Nephron (organoid): Measurements from ENCODE around the gene WDR6.

Source experiments
- H3K27ac Mint-ChIP-seq, 3 experiments: 2 replicates each; pipeline ENCODE4 v1.8.0; 2020; ENCODE audit warnings: mixed read lengths in 3 of 3, mild to moderate bottlenecking in 2 of 3, moderate library complexity in 1 of 3
- H3K27me3 Mint-ChIP-seq: 2 replicates; pipeline ENCODE4 v1.8.0; 2021; ENCODE audit warnings: low read depth, mild to moderate bottlenecking, moderate library complexity, mixed read lengths
- H3K36me3 Mint-ChIP-seq: 2 replicates; pipeline ENCODE4 v1.8.0; 2020; ENCODE audit warnings: low read depth, mixed read lengths
- H3K4me1 Mint-ChIP-seq: 2 replicates; pipeline ENCODE4 v1.8.0; 2020; ENCODE audit warnings: mixed read lengths
- H3K4me3 Mint-ChIP-seq, 3 experiments: 2 replicates each; pipeline ENCODE4 v1.8.0; 2020; ENCODE audit warnings: mild to moderate bottlenecking in 3 of 3, mixed read lengths in 3 of 3, moderate library complexity in 2 of 3
- H3K9me3 Mint-ChIP-seq: 2 replicates; pipeline ENCODE4 v1.8.0; 2020; ENCODE audit warnings: mixed read lengths
- CTCF ChIP-seq, 3 experiments: fragments of 200-600 bp; sonication (generic); IDR thresholded peaks; one replicate each; pipeline ENCODE4 v1.5.0; 2021; ENCODE audit warnings: antibody characterized with exemption in 3 of 3; ENCODE audit not compliant: unreplicated experiment in 3 of 3

Gene WDR6

GRCh38 chr3:49034650-49035049 is 27.5 kb downstream of the WDR6 start:
- TF ChIP-seq CTCF (IDR thresholded peaks at IDR 0.05; ENCODE audit: unreplicated experiment in 3 of 3): no peak
- no peak overlapping the region for H3K4me3 Mint-ChIP-seq
- H3K27ac Mint-ChIP-seq: no peak overlapping the region
- no peaks in the 10 kb centered on the region for H3K27me3 Mint-ChIP-seq
- peaks cover 52% of the 10 kb centered on the region for H3K36me3 Mint-ChIP-seq
- H3K4me1 Mint-ChIP-seq: peaks cover under 1% of the 10 kb centered on the region
- no peaks in the 10 kb centered on the region for H3K9me3 Mint-ChIP-seq

- H3K36me3 Mint-ChIP-seq: peaks cover 55% of the 10 kb centered on the region
- no peaks in the 10 kb centered on the region for H3K27me3 Mint-ChIP-seq
- no peak for TF ChIP-seq CTCF (IDR thresholded peaks at IDR 0.05; ENCODE audit: unreplicated experiment in 3 of 3)
- no peak overlapping the region for H3K4me3 Mint-ChIP-seq
- no peak overlapping the region for H3K27ac Mint-ChIP-seq
- no peaks in the 10 kb centered on the region for H3K9me3 Mint-ChIP-seq
- H3K4me1 Mint-ChIP-seq: no peaks in the 10 kb centered on the region
These were observed 28.1 kb downstream of the WDR6 start for GRCh38 chr3:49035281-49035680.

- no peak overlapping the region for H3K4me3 Mint-ChIP-seq
- peaks cover 68% of the 10 kb centered on the region for H3K36me3 Mint-ChIP-seq
- no peaks in the 10 kb centered on the region for H3K4me1 Mint-ChIP-seq
- H3K9me3 Mint-ChIP-seq: no peaks in the 10 kb centered on the region
- TF ChIP-seq CTCF (IDR thresholded peaks at IDR 0.05; ENCODE audit: unreplicated experiment in 3 of 3): no peak
- H3K27ac Mint-ChIP-seq: no peak overlapping the region
- H3K27me3 Mint-ChIP-seq: no peaks in the 10 kb centered on the region
These were observed 46.4 kb downstream of the WDR6 start for GRCh38 chr3:49053543-49053942.

GRCh38 chr3:49054344-49054862 is 47.2 kb downstream of the WDR6 start:
- Mint-ChIP-seq H3K4me3 (no peak overlapping the region), H3K36me3 (peaks cover 63% of the 10 kb centered on the region), H3K9me3 (no peaks in the 10 kb centered on the region), H3K27me3 (no peaks in the 10 kb centered on the region), H3K4me1 (no peaks in the 10 kb centered on the region), H3K27ac (no peak overlapping the region)
- no peak for TF ChIP-seq CTCF (IDR thresholded peaks at IDR 0.05; ENCODE audit: unreplicated experiment in 3 of 3)

- peaks cover 55% of the 10 kb centered on the region for H3K36me3 Mint-ChIP-seq
- no peaks in the 10 kb centered on the region for H3K4me1 Mint-ChIP-seq
- no peak overlapping the region for H3K4me3 Mint-ChIP-seq
- H3K27ac Mint-ChIP-seq: no peak overlapping the region
- TF ChIP-seq CTCF (IDR thresholded peaks at IDR 0.05; ENCODE audit: unreplicated experiment in 3 of 3): no peak
- no peaks in the 10 kb centered on the region for H3K9me3 Mint-ChIP-seq
- no peaks in the 10 kb centered on the region for H3K27me3 Mint-ChIP-seq
These were observed 50.1 kb downstream of the WDR6 start for GRCh38 chr3:49057268-49057667.

- H3K27me3 Mint-ChIP-seq: no peaks in the 10 kb centered on the region
- H3K4me3 Mint-ChIP-seq: no peak overlapping the region
- H3K27ac Mint-ChIP-seq: no peak overlapping the region
- no peaks in the 10 kb centered on the region for H3K4me1 Mint-ChIP-seq
- no peaks in the 10 kb centered on the region for H3K9me3 Mint-ChIP-seq
- no peak for TF ChIP-seq CTCF (IDR thresholded peaks at IDR 0.05; ENCODE audit: unreplicated experiment in 3 of 3)
- peaks cover 52% of the 10 kb centered on the region for H3K36me3 Mint-ChIP-seq
These were observed 50.8 kb downstream of the WDR6 start for GRCh38 chr3:49058011-49058410.
